Erythroblast (primary cell): Measurements from ENCODE around the gene BTN3A1.

Source experiments
- GATA1 ChIP-seq: IDR thresholded peaks from 2 replicates; pipeline ENCODE4 v1.6.1; 2011; ENCODE audit warnings: low read depth, mild to moderate bottlenecking, control low read depth, low read length, moderate library complexity
- POLR2A ChIP-seq: IDR thresholded peaks from 2 replicates; pipeline ENCODE4 v1.6.1; 2011; ENCODE audit warnings: mild to moderate bottlenecking, low read length

- TF ChIP-seq GATA1 (no peak), POLR2A (no peak)
These were observed 26.8 kb upstream of the BTN3A1 start for GRCh38 chr6:26375270-26375669.
